CD4-positive, alpha-beta T cell (primary cell): ENCODE measurements around the gene ADRB2. TPM values are rescaled to one million over a fixed set of nuclear protein-coding genes. Genes with fewer than 3 reads are reported as not detected.

ENCODE experiments used
- ATAC-seq: fragments of 200-7000 bp; cut with Tn5 transposase; one replicate; pipeline ENCODE4 v1.10.0; 2022; ENCODE audit warnings: mild to moderate bottlenecking; ENCODE audit not compliant: poor library complexity
- CTCF ChIA-PET: fragments of 350-600 bp; sonication (Branson Sonifier 250); formaldehyde crosslinking; loops from one replicate; lab custom pipeline; 2021; ENCODE audit warnings: antibody characterized with exemption, inconsistent platforms; lab: Charles Lee
- POLR2A ChIA-PET: fragments of 350-600 bp; sonication (Branson Sonifier 250); formaldehyde crosslinking; loops from one replicate; lab custom pipeline; 2021; ENCODE audit warnings: antibody characterized with exemption, inconsistent platforms; lab: Charles Lee
- DNase-seq, 14 experiments: peaks; one replicate each; pipeline ENCODE4 v3.0.0-alpha.2; 2013 to 2020; ENCODE audit warnings: mixed read lengths in 2 of 14
- H3K27ac ChIP-seq, 2 donors: one replicate each; pipeline versions ENCODE4 v1.5.1 to v1.7.0; 2013; ENCODE audit warnings: low read length in 2 of 2, low read depth in 1 of 2, mild to moderate bottlenecking in 1 of 2
- H3K27me3 ChIP-seq, 2 experiments: 1 replicate in 1 of 2; 2 replicates in 1 of 2; pipeline versions ENCODE4 v1.6.1 to v1.7.0; 2013; ENCODE audit warnings: low read length in 2 of 2, control low read depth in 1 of 2, mild to moderate bottlenecking in 1 of 2, moderate library complexity in 1 of 2; ENCODE audit not compliant: insufficient read depth in 2 of 2, control insufficient read depth in 1 of 2
- H3K36me3 ChIP-seq: one replicate; pipeline ENCODE4 v1.6.1; 2013; ENCODE audit warnings: low read length, control low read depth; ENCODE audit not compliant: insufficient read depth
- H3K4me1 ChIP-seq: one replicate; pipeline ENCODE4 v1.6.1; 2013; ENCODE audit warnings: low read length, control low read depth; ENCODE audit not compliant: insufficient read depth
- H3K4me3 ChIP-seq: one replicate; pipeline ENCODE4 v1.5.1; 2013; ENCODE audit warnings: mild to moderate bottlenecking, low read length, moderate library complexity
- H3K9me3 ChIP-seq, 2 experiments: 1 replicate in 1 of 2; 2 replicates in 1 of 2; pipeline versions ENCODE4 v1.6.1 to v1.7.0; 2013; ENCODE audit warnings: low read length in 2 of 2, mild to moderate bottlenecking in 2 of 2, control low read depth in 1 of 2, moderate library complexity in 1 of 2; ENCODE audit not compliant: control insufficient read depth in 1 of 2, insufficient read depth in 1 of 2
- H3K27ac Mint-ChIP-seq: one replicate; pipeline ENCODE4 v1.8.0; 2020; ENCODE audit warnings: mixed read lengths
- H3K27me3 Mint-ChIP-seq: one replicate; pipeline ENCODE4 v1.8.0; 2021; ENCODE audit warnings: mixed read lengths
- H3K36me3 Mint-ChIP-seq: one replicate; pipeline ENCODE4 v1.8.0; 2021; ENCODE audit warnings: low read depth, mixed read lengths
- H3K4me1 Mint-ChIP-seq: one replicate; pipeline ENCODE4 v1.8.0; 2021; ENCODE audit warnings: low read depth, mixed read lengths
- H3K4me3 Mint-ChIP-seq: one replicate; pipeline ENCODE4 v1.8.0; 2020; ENCODE audit warnings: mild to moderate bottlenecking, mixed read lengths
- H3K9me3 Mint-ChIP-seq: one replicate; pipeline ENCODE4 v1.8.0; 2020; ENCODE audit warnings: mixed read lengths
- CTCF ChIP-seq: fragments of 200-600 bp; IDR thresholded peaks from one replicate; pipeline ENCODE4 v1.8.0; 2022; ENCODE audit warnings: antibody characterized with exemption, mild to moderate bottlenecking
- intact Hi-C, 2 experiments: fragments of 100-400 bp; cut with DNase I in 1 of 2; cut with micrococcal nuclease in 1 of 2; formaldehyde crosslinking; loops; one replicate each; pipeline versions ENCODE4 v1.15.1 to v1.9.0; 2023 to 2025; cut with DNase I, micrococcal nuclease
- total RNA-seq, 174 experiments: library from RNA in 2 of 174; stranded (reverse) in 2 of 174; gene quantifications; one replicate each; pipeline ENCODE4 v1.2.3 and lab custom pipeline; 2021 to 2026

Gene ADRB2
- total RNA-seq, 2 experiments from 2014 or later, result 1.2 to 1.6 TPM

GRCh38 chr5:148861088-148861487, 34.7 kb downstream of the ADRB2 start:
- H3K4me3 Mint-ChIP-seq, result no peak overlapping the region
- POLR2A ChIA-PET, result no interaction called here
- H3K9me3 ChIP-seq, result no peaks in the 10 kb centered on the region
- peaks cover 34% of the 10 kb centered on the region for H3K4me1 ChIP-seq
- no peaks in the 10 kb centered on the region for H3K36me3 ChIP-seq
- DNase-seq, result no peak
- TF ChIP-seq CTCF, result no peak
- no peaks in the 10 kb centered on the region for H3K27me3 ChIP-seq
- no peaks in the 10 kb centered on the region for H3K9me3 Mint-ChIP-seq
- no peak overlapping the region for H3K27ac Mint-ChIP-seq
- no peaks in the 10 kb centered on the region for H3K36me3 Mint-ChIP-seq
- no peak for ATAC-seq
- H3K27me3 Mint-ChIP-seq, result peaks cover 8% of the 10 kb centered on the region
- no peaks in the 10 kb centered on the region for H3K4me1 Mint-ChIP-seq
- intact Hi-C loops, result no loop called here
- no peak overlapping the region for H3K27ac ChIP-seq
- no peak overlapping the region for H3K4me3 ChIP-seq
- CTCF ChIA-PET, result no interaction called here

GRCh38 chr5:148861696-148862095, 35.3 kb downstream of the ADRB2 start:
- H3K4me1 Mint-ChIP-seq, result no peaks in the 10 kb centered on the region
- TF ChIP-seq CTCF, result no peak

GRCh38 chr5:148864113-148864841, 37.9 kb downstream of the ADRB2 start:
- Mint-ChIP-seq H3K4me1 (no peaks in the 10 kb centered on the region), H3K4me3 (no peak overlapping the region), H3K36me3 (no peaks in the 10 kb centered on the region), H3K27me3 (peaks cover under 1% of the 10 kb centered on the region), H3K9me3 (no peaks in the 10 kb centered on the region), H3K27ac (no peak overlapping the region)
- no peaks in the 10 kb centered on the region for H3K36me3 ChIP-seq
- no peak overlapping the region for H3K27ac ChIP-seq
- no peak overlapping the region for H3K4me3 ChIP-seq
- DNase-seq (no peak), ATAC-seq (no peak)
- ChIA-PET CTCF (no interaction called here), POLR2A (no interaction called here)
- intact Hi-C loops, result no loop called here
- TF ChIP-seq CTCF, result no peak
- H3K27me3 ChIP-seq, result no peaks in the 10 kb centered on the region
- H3K4me1 ChIP-seq, result peaks cover 17% of the 10 kb centered on the region
- no peaks in the 10 kb centered on the region for H3K9me3 ChIP-seq

More at GRCh38 chr5:148861696-148862095, 35.3 kb downstream of the ADRB2 start:
- H3K4me3 Mint-ChIP-seq, result no peak overlapping the region
- POLR2A ChIA-PET, result no interaction called here
- Histone ChIP-seq H3K36me3 (no peaks in the 10 kb centered on the region), H3K4me1 (peaks cover 28% of the 10 kb centered on the region), H3K27ac (no peak overlapping the region), H3K9me3 (no peaks in the 10 kb centered on the region), H3K4me3 (no peak overlapping the region), H3K27me3 (no peaks in the 10 kb centered on the region)
- H3K9me3 Mint-ChIP-seq, result no peaks in the 10 kb centered on the region
- intact Hi-C loops, result no loop called here
- CTCF ChIA-PET, result no interaction called here
- DNase-seq (no peak), ATAC-seq (no peak)
- no peak overlapping the region for H3K27ac Mint-ChIP-seq
- H3K36me3 Mint-ChIP-seq, result no peaks in the 10 kb centered on the region
- peaks cover 8% of the 10 kb centered on the region for H3K27me3 Mint-ChIP-seq
